Dedifferentiated amniotic fluid mesenchymal stem cell (primary cell): Measurements from ENCODE around the gene KIF17.

Source experiments
- DNase-seq: peaks from one replicate; pipeline ENCODE4 v3.0.0-alpha.2; 2016; ENCODE audit errors: extremely low spot score

KIF17 gene

GRCh38 chr1:20717452-20718342, at the start of gene KIF17:
KIF17 (minus strand) TSS chr1:20718007; CDS start chr1:20717706, 301 bp downstream.
- peak; percentile 59 for DNase-seq

GRCh38 chr1:20767271-20767670, 49.5 kb upstream of the KIF17 start:
- DNase-seq = no peak

GRCh38 chr1:20763417-20763816, 45.6 kb upstream of the KIF17 start:
- DNase-seq = no peak

- DNase-seq = no peak
Observed at GRCh38 chr1:20760322-20760721, 42.5 kb upstream of the KIF17 start.

DNA sequence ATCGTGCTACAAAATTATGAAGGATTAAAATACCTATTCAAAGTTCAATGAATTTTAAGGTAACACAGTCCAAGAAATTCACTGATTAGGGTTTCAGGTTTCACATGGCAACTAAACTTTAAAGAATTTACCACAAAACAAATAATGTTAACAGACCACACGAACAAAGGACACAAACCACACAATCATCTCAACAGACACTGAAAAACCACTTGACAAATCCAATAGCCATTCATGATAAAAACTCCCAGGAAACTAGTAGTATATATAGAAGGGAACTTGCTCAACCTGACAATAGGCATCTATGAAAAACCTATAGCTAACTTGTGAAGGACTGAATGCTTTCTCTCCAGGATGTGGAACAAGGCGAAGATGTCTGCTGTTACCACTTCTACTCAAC, 35.8 kb upstream of the KIF17 start:
- DNase-seq = no peak

GRCh38 chr1:20751462-20751990, 33.7 kb upstream of the KIF17 start:
- DNase-seq = no peak

- no peak for DNase-seq
Observed at GRCh38 chr1:20742671-20743070, 24.9 kb upstream of the KIF17 start.

DNA sequence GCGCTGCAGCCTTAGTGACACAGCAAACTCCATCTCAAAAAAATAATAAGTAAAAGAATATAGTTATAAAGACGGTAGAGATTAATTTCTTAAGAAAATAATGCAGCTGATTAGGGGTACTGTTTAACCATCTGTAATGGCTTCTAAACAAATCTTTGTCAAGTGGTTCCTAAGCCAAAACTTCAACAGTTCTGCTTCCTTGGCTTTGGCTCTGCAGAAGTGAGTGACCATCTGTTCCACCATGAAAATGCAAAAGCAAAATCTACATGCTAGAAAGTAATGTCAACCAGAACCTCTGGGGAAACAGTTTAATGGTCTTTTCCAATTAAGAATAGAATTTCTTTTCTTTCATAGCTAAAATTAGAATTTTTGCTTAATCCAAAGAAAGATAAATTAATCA, 23.0 kb upstream of the KIF17 start:
- no peak for DNase-seq

DNA sequence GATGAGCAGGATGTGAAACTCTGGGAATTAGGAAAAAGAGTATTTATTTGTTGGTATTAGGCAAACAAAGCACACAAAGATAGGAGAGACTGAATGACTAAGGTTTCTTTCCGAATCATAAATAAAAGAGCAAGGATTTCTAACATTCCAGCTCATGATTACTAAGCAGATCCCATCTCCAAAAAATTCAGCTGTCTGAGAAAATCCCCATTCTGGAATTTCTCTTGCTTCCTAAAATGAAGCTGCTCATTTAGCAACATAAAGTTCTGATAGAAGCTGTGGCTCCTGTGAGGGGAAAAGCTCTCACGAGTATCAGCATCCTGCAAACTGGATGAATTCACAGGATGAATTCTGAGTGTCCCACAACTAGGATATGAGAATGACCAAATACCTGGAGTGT, 21.4 kb upstream of the KIF17 start:
- DNase-seq = peak; percentile 48

GRCh38 chr1:20735581-20736111, 17.8 kb upstream of the KIF17 start:
- no peak for DNase-seq

GRCh38 chr1:20733360-20733975, 15.7 kb upstream of the KIF17 start:
- no peak for DNase-seq

GRCh38 chr1:20732588-20733359, 15.0 kb upstream of the KIF17 start, which contains the start of gene SH2D5:
SH2D5 (minus strand) TSS chr1:20732703; CDS start chr1:20728044, 4,659 bp downstream.
- peak; percentile 86 for DNase-seq

DNA sequence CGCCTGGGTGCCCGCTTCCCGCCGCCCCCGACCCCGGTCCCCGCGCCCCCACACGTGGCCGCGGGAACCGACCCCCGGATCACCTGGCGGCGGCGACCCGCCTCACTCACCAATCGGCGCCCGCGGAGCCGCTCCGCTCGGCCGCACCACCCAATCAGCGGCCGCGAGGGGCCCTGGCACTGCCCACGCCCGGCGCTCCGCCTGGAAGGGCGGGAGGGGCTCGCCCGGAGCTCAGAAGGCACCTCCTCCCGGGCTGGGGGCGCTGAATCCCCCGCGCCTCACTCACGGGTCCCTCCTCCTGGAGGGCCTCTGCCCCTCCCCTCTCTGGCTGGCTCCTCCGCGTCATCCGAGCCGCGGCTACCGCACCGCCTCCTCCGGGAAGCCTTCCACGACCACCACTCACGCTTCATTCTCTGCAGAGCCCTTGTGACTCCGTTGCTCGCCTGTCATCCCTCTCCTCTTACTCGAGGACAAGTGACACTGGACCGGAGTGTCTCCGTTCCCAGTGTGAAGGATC, 14.3 kb upstream of the KIF17 start:
- DNase-seq = no peak

GRCh38 chr1:20731057-20731991, 13.5 kb upstream of the KIF17 start:
- no peak for DNase-seq

GRCh38 chr1:20730690-20731056, 12.9 kb upstream of the KIF17 start:
- DNase-seq = no peak

DNA sequence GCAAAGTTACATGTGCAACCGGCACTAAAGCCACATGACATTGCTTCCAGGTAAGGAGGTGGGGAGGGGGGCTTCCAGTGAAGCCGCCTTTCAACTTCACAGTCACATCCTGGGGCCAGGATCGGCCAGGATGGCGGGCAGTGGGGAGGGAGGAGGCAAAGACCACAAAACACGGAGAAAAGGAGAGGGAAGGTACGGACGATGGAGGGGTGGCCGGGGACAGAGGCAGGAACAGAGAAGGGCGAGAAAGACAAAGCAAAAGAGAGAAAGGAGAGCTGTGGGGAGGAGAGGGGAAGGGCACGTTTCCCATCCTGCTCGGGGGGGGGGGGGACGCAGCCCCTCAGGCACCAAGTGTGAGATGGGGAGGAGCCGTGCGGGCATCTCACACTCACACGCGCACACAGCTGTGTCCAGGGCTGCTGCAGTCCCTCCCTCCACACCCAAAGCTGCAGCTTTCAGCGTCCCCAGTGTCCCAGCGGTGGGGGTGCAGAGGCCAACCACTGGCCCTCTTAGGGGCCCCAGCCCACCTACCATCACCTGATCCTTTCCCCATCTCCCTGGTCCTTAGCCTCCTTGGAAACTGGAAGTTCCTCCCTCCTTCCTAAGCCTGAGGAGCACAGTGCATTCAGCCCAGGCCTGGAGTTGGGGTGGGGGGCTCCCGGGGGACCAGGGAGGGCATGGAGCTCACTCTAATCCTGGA, 12.3 kb upstream of the KIF17 start:
- no peak for DNase-seq

GRCh38 chr1:20729155-20729931, 11.5 kb upstream of the KIF17 start:
- DNase-seq = no peak

- DNase-seq = no peak
Observed at GRCh38 chr1:20728371-20729154, 10.8 kb upstream of the KIF17 start.
